Endothelial cell of hepatic sinusoid (primary cell): ENCODE results near the gene DNAI1.
"Not testable (repeated sequence)": the region's sequence is repeated elsewhere in the genome, so short reads cannot be mapped to it uniquely, and the experiment has no call there.

Experiments
- in situ Hi-C: cut with HindIII; loops from 2 replicates; pipeline ENCODE4 v1.10.0; 2017; ENCODE audit warnings: low sequenced_read_pairs

Gene DNAI1

GRCh38 chr9:34458013-34458958, at the start of gene DNAI1, which contains the start of gene FAM219A:
DNAI1 (plus strand) TSS chr9:34458805; CDS start chr9:34459006, 201 bp downstream.
FAM219A (minus strand) TSS chr9:34458570; CDS start chr9:34458263, 307 bp downstream.
- in situ Hi-C loops: no loop called here

GRCh38 chr9:34409154-34409553, 49.5 kb upstream of the DNAI1 start:
- in situ Hi-C loops: no loop called here

- in situ Hi-C loops: no loop called here
Observed at GRCh38 chr9:34412336-34412735, 46.3 kb upstream of the DNAI1 start.

- in situ Hi-C loops: no loop called here
Observed at GRCh38 chr9:34413231-34413852, 45.3 kb upstream of the DNAI1 start.

GRCh38 chr9:34417734-34418133, 40.9 kb upstream of the DNAI1 start:
- in situ Hi-C loops: loop anchor here (5.0 kb wide), 1 partner anchor 45 kb away; no protein-coding TSS in a partner anchor

GRCh38 chr9:34419716-34420504, 38.7 kb upstream of the DNAI1 start:
- in situ Hi-C loops: loop anchor here (5.0 kb wide), 2 partner anchors 42 to 77 kb away; no protein-coding TSS in a partner anchor

GRCh38 chr9:34426347-34427074, 32.1 kb upstream of the DNAI1 start:
- in situ Hi-C loops: no loop called here

- in situ Hi-C loops: no loop called here
Observed at GRCh38 chr9:34428325-34428958, 30.2 kb upstream of the DNAI1 start.

GRCh38 chr9:34430843-34431437, 27.7 kb upstream of the DNAI1 start:
- in situ Hi-C loops: no loop called here

GRCh38 chr9:34431667-34432066, 26.9 kb upstream of the DNAI1 start:
- in situ Hi-C loops: no loop called here

- in situ Hi-C loops: no loop called here
Observed at GRCh38 chr9:34437006-34437925, 21.3 kb upstream of the DNAI1 start.

GRCh38 chr9:34437926-34438307, 20.7 kb upstream of the DNAI1 start:
- in situ Hi-C loops: not testable (repeated sequence)

- in situ Hi-C loops: not testable (repeated sequence)
Observed at GRCh38 chr9:34438465-34438864, 20.1 kb upstream of the DNAI1 start.

- in situ Hi-C loops: no loop called here
Observed at GRCh38 chr9:34440017-34440416, 18.6 kb upstream of the DNAI1 start.

GRCh38 chr9:34442770-34443169, 15.8 kb upstream of the DNAI1 start:
- in situ Hi-C loops: no loop called here

- in situ Hi-C loops: no loop called here
Observed at GRCh38 chr9:34443533-34443932, 15.1 kb upstream of the DNAI1 start.

GRCh38 chr9:34443976-34444375, 14.6 kb upstream of the DNAI1 start:
- in situ Hi-C loops: no loop called here

- in situ Hi-C loops: loop anchor here (5.0 kb wide), 1 partner anchor 171 kb away; no protein-coding TSS in a partner anchor
Observed at GRCh38 chr9:34446468-34446891, 12.1 kb upstream of the DNAI1 start.
